Thyroid gland (tissue), 4 donors: ENCODE data around the gene DMXL1. TPM values are rescaled to one million over a fixed set of nuclear protein-coding genes. Genes with fewer than 3 reads are reported as not detected.
"Not testable (repeated sequence)": the region's sequence is repeated elsewhere in the genome, so short reads cannot be mapped to it uniquely, and the experiment has no call there.

Experiments used
- DNase-seq, 2 donors: peaks; one replicate each; pipeline ENCODE4 v3.0.0-alpha.2; 2019
- H3K27ac ChIP-seq, 3 donors: fragments of 200-600 bp; sonication (generic); 1 replicate in 2 of 3; 2 replicates in 1 of 3; pipeline ENCODE4 v1.5.1; 2016 to 2019; ENCODE audit warnings: mild to moderate bottlenecking in 1 of 3, moderate library complexity in 1 of 3
- H3K27me3 ChIP-seq: fragments of 200-600 bp; sonication (generic); one replicate; pipeline ENCODE4 v1.5.1; 2019
- H3K36me3 ChIP-seq, 2 donors: fragments of 200-600 bp; sonication (generic); one replicate each; pipeline ENCODE4 v1.5.1; 2016 to 2019
- H3K4me1 ChIP-seq, 2 donors: fragments of 200-600 bp; sonication (generic); one replicate each; pipeline ENCODE4 v1.5.1; 2017 to 2019
- H3K4me3 ChIP-seq, 3 donors: fragments of 200-600 bp; sonication (generic); replicated peaks in 1 of 3; 1 replicate in 2 of 3; 2 replicates in 1 of 3; pipeline ENCODE4 v1.5.1; 2016; ENCODE audit warnings: mild to moderate bottlenecking in 1 of 3
- H3K9me3 ChIP-seq: fragments of 200-600 bp; sonication (generic); one replicate; pipeline ENCODE4 v1.5.1; 2017
- POLR2A ChIP-seq, 2 donors: fragments of 450-650 bp; IDR thresholded peaks; one replicate each; pipeline ENCODE4 v1.6.1; 2017; ENCODE audit warnings: antibody characterized with exemption in 2 of 2, mild to moderate bottlenecking in 2 of 2, moderate library complexity in 1 of 2
- WGBS, 2 donors: methylation state at CpG; one replicate each; pipeline ENCODE4 v1.1.5; 2017; 5-methylcytosine and 5-hydroxymethylcytosine counted together
- intact Hi-C: fragments of 100-400 bp; cut with DNase I; formaldehyde crosslinking; loops from one replicate; pipeline ENCODE4 v1.15.1; 2023
- total RNA-seq, 4 donors: library from RNA; depleted of rRNA; stranded (reverse); fragments of >200 nt; gene quantifications; one replicate each; pipeline ENCODE4 v1.2.3, GENCODE V29; 2016
- TF ChIP-seq, protein P1 (sequence below), 6 experiments: fragments of 200-600 bp in 3 of 6; fragments of 450-650 bp in 3 of 6; sonication (generic) in 3 of 6; IDR thresholded peaks; one replicate each; pipeline ENCODE4 v1.5.1; 2016 to 2019; ENCODE audit warnings: antibody characterized with exemption in 6 of 6, mild to moderate bottlenecking in 2 of 6, inconsistent platforms in 1 of 6, moderate library complexity in 1 of 6

DMXL1 gene
- total RNA-seq, 4 donors from 2014 or later, result 90.8 to 158 (median 95.4) TPM

- H3K36me3 ChIP-seq, result peaks cover 0 to 6% of the 10 kb centered on the region in 2 donors
- TF ChIP-seq POLR2A (IDR thresholded peaks at IDR 0.05), result no peak
- TF ChIP-seq, protein P1, sequence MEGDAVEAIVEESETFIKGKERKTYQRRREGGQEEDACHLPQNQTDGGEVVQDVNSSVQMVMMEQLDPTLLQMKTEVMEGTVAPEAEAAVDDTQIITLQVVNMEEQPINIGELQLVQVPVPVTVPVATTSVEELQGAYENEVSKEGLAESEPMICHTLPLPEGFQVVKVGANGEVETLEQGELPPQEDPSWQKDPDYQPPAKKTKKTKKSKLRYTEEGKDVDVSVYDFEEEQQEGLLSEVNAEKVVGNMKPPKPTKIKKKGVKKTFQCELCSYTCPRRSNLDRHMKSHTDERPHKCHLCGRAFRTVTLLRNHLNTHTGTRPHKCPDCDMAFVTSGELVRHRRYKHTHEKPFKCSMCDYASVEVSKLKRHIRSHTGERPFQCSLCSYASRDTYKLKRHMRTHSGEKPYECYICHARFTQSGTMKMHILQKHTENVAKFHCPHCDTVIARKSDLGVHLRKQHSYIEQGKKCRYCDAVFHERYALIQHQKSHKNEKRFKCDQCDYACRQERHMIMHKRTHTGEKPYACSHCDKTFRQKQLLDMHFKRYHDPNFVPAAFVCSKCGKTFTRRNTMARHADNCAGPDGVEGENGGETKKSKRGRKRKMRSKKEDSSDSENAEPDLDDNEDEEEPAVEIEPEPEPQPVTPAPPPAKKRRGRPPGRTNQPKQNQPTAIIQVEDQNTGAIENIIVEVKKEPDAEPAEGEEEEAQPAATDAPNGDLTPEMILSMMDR (IDR thresholded peaks at IDR 0.05), result no peak
- no peak for DNase-seq
- H3K27me3 ChIP-seq, result no peaks in the 10 kb centered on the region
- H3K4me3 ChIP-seq, result no peak overlapping the region
- intact Hi-C loops, result no loop called here
- no peaks in the 10 kb centered on the region for H3K9me3 ChIP-seq
- WGBS, 2 donors, result 98 to 100% methylated on average over 1 of the region's 1 CpG
- no peaks in the 10 kb centered on the region for H3K4me1 ChIP-seq
- H3K27ac ChIP-seq, result no peak overlapping the region
Observed at GRCh38 chr5:119179857-119180641, 109.2 kb downstream of the DMXL1 start.

DNA sequence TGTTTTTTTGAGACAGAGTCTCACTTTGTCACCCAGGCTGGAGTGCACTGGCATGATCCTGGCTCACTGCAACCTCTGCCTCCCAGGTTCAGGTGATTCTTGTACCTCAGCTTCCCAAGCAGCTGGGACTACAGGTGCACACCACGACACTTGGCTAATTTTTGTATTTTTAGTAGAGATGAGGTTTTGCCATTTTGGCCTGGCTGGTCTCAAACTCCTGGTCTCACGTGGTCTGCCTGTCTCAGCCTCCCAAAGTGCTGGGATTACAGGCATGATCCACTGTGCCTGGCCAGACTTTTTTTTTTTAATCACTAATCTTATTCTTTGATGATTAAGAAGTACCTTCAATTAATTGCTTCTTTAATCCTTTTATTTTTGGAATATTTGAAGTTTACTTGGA is 114.6 kb downstream of the DMXL1 start:
- 28 to 48% methylated on average over 2 of the region's 2 CpGs for WGBS, 2 donors
- H3K36me3 ChIP-seq, H3K9me3 ChIP-seq, H3K27me3 ChIP-seq, H3K4me1 ChIP-seq, H3K27ac ChIP-seq, H3K4me3 ChIP-seq, intact Hi-C loops: not testable (repeated sequence)
- DNase-seq, result peak; percentile 20 to 25

DNA sequence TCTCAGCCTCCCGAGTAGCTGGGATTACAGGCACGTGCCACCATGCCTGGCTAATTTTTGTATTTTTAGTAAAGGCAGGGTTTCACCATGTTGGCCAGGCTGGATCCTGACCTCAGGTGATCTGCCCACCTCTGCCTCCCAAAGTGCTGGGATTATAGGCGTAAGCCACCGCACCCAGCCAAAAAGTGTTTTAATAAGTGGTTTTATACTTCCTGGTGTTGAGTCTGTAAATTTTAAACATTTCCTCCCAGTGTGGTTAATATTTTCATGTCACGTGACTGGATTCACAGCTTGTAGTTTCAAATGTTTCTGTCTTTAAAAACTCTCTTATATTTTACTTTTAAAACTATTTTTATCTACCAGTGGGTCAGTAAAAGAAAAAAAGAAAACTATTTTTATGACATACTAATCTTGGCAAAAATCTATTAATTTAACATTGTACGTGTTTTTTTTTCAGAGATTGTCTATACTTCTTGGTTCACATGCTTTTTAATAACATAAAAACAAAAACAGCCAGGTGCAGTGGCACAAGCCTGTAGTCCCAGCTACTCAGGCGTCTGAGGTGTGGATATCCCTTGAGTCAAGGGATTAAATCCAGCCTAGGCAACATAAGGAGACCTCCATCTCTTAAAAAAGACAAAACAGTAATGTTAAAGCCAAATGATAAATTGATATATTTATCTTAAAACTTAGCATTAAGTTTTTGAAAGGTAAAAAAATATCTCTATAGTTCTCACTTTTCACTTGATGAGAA is 117.1 kb downstream of the DMXL1 start:
- TF ChIP-seq, protein P1 (IDR thresholded peaks at IDR 0.05), result no peak
- no peak for TF ChIP-seq POLR2A (IDR thresholded peaks at IDR 0.05)
- 85 to 86% methylated on average over 7 of the region's 7 CpGs for WGBS, 2 donors
- H3K4me3 ChIP-seq, result no peak overlapping the region
- no peak for DNase-seq
- intact Hi-C loops, result no loop called here
- no peaks in the 10 kb centered on the region for H3K9me3 ChIP-seq
- H3K36me3 ChIP-seq, result peaks cover 0 to 3% of the 10 kb centered on the region in 2 donors
- H3K27me3 ChIP-seq, result no peaks in the 10 kb centered on the region
- H3K27ac ChIP-seq, result no peak overlapping the region
- no peaks in the 10 kb centered on the region for H3K4me1 ChIP-seq

DNA sequence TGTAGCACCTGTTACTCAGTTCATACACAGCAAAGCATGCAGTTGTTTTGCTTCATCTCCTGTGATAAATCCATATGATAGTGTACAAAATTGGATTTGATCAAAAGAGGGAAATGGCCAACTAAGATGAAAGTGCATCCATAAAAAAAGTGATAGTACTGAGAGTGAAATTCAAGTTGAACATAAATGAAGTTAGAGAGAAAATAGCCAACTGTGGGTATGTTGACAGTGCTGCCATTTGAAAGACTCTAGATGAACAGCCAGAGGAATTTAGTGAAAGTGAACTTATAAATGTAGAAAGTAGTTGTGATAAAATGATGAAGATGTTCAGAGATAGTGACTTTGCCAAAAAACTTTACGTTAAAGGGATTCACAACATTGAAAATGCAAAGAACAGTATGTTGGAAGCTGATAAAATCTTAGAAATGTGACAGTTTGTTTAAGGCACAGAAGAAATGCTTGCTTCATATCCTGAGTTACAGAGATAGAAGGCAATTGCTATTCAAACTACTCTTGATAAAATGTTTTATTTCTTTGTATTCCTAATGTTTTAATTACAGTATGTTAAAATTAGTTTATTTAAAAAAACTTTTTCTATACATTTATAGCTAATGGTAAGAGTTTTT is 119.7 kb downstream of the DMXL1 start:
- Histone ChIP-seq H3K27ac (no peak overlapping the region), H3K4me1 (no peaks in the 10 kb centered on the region), H3K9me3 (no peaks in the 10 kb centered on the region), H3K4me3 (no peak overlapping the region), H3K36me3 (peaks cover 0 to 8% of the 10 kb centered on the region in 2 donors), H3K27me3 (no peaks in the 10 kb centered on the region)
- TF ChIP-seq, protein P1 (IDR thresholded peaks at IDR 0.05), result no peak
- no peak for TF ChIP-seq POLR2A (IDR thresholded peaks at IDR 0.05)
- 84 to 86% methylated on average over 1 of the region's 1 CpG for WGBS, 2 donors
- no peak for DNase-seq
- intact Hi-C loops, result no loop called here

GRCh38 chr5:119191944-119192343 is 121.1 kb downstream of the DMXL1 start:
- no peaks in the 10 kb centered on the region for H3K9me3 ChIP-seq
- peaks cover 0 to 8% of the 10 kb centered on the region in 2 donors for H3K36me3 ChIP-seq
- intact Hi-C loops, result no loop called here
- 98% methylated on average over 1 of the region's 1 CpG for WGBS, 2 donors
- no peaks in the 10 kb centered on the region for H3K27me3 ChIP-seq
- H3K4me1 ChIP-seq, result no peaks in the 10 kb centered on the region
- TF ChIP-seq, protein P1 (IDR thresholded peaks at IDR 0.05), result no peak
- TF ChIP-seq POLR2A (IDR thresholded peaks at IDR 0.05), result no peak
- H3K4me3 ChIP-seq, result no peak overlapping the region
- H3K27ac ChIP-seq, result no peak overlapping the region
- no peak for DNase-seq
